GM12874 (cell line): ENCODE data around the gene COX17.

Experiments used
- CTCF ChIP-seq: IDR thresholded peaks from 2 replicates; pipeline ENCODE4 v1.5.1; 2011; ENCODE audit warnings: low read depth, mild to moderate bottlenecking, control low read depth, low read length, moderate library complexity; ENCODE audit not compliant: insufficient read depth

COX17 gene

GRCh38 chr3:119702530-119703527, 25.6 kb upstream of the COX17 start, which contains the start of gene CFAP91:
Gene CFAP91 (plus strand): TSS chr3:119703022. CDS start chr3:119703099, 77 bp downstream.
- no peak for TF ChIP-seq CTCF

GRCh38 chr3:119700920-119701734, 23.9 kb upstream of the COX17 start:
- no peak for TF ChIP-seq CTCF

GRCh38 chr3:119700269-119700919, 23.2 kb upstream of the COX17 start:
- TF ChIP-seq CTCF = no peak

GRCh38 chr3:119697394-119697793, 20.2 kb upstream of the COX17 start:
- TF ChIP-seq CTCF = no peak

GRCh38 chr3:119695480-119695879, 18.3 kb upstream of the COX17 start:
- no peak for TF ChIP-seq CTCF

GRCh38 chr3:119690043-119690656, 12.9 kb upstream of the COX17 start:
- peak; percentile 18; the same call in 1 of the 2 replicates for TF ChIP-seq CTCF
